Raji (cell line): ENCODE data around the gene IKZF3.

Experiments used
- POLR2A ChIP-seq: IDR thresholded peaks from 2 replicates; pipeline ENCODE4 v1.6.1; 2011; ENCODE audit warnings: low read depth, low read length, control low read depth; ENCODE audit not compliant: insufficient read depth

Gene IKZF3

DNA sequence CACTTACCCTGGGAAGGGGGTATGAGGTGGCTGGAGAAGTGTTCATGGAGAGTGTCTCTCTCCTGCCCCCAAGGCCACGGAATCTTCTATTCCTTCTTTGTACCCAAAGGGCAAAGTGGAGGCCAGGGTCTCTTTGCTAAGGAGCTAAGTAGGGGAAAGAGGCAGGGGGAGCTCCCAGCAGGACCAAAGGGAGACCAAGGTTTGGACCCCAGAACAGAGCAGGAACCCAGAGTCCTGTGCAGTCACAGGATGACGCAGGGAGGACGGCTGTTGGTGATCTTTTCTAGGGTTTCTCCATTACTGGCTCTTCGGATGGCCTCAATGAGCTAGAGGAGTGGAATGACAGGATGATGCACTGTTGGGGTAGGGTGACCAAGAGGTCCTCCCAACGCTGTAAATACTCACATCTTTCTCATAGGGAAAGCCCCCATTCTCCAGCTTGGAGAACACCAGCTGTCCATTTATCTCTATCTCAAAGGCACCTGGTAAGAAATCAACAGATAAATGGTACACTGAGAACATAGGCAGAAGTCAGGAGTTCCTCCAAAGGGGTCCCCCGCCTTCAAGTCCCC lies 134.7 kb downstream of the IKZF3 start:
- TF ChIP-seq POLR2A, result no peak

DNA sequence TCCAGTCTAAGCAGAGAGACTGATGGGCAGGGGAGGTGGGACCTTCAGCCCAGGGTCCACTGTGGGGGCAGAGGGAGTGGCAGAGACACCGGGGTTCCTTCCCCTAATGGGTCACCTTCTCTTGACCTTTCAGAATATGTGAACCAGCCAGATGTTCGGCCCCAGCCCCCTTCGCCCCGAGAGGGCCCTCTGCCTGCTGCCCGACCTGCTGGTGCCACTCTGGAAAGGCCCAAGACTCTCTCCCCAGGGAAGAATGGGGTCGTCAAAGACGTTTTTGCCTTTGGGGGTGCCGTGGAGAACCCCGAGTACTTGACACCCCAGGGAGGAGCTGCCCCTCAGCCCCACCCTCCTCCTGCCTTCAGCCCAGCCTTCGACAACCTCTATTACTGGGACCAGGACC lies 136.6 kb downstream of the IKZF3 start:
- TF ChIP-seq POLR2A, result no peak

DNA sequence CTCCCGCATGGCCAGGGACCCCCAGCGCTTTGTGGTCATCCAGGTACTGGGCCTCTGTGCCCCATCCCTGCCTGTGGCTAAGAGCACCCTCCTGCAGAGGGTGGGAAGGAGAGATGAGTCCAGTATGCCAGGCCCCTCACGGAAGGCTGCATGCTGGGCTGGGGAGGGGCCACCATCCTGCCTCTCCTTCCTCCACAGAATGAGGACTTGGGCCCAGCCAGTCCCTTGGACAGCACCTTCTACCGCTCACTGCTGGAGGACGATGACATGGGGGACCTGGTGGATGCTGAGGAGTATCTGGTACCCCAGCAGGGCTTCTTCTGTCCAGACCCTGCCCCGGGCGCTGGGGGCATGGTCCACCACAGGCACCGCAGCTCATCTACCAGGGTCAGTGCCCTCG lies 137.5 kb downstream of the IKZF3 start:
- no peak for TF ChIP-seq POLR2A

GRCh38 chr17:39724731-39725130 lies 139.4 kb downstream of the IKZF3 start:
- no peak for TF ChIP-seq POLR2A

- no peak for TF ChIP-seq POLR2A
Measured at GRCh38 chr17:39722965-39723848, 140.9 kb downstream of the IKZF3 start.

GRCh38 chr17:39722104-39722503 lies 142.0 kb downstream of the IKZF3 start:
- TF ChIP-seq POLR2A, result no peak

DNA sequence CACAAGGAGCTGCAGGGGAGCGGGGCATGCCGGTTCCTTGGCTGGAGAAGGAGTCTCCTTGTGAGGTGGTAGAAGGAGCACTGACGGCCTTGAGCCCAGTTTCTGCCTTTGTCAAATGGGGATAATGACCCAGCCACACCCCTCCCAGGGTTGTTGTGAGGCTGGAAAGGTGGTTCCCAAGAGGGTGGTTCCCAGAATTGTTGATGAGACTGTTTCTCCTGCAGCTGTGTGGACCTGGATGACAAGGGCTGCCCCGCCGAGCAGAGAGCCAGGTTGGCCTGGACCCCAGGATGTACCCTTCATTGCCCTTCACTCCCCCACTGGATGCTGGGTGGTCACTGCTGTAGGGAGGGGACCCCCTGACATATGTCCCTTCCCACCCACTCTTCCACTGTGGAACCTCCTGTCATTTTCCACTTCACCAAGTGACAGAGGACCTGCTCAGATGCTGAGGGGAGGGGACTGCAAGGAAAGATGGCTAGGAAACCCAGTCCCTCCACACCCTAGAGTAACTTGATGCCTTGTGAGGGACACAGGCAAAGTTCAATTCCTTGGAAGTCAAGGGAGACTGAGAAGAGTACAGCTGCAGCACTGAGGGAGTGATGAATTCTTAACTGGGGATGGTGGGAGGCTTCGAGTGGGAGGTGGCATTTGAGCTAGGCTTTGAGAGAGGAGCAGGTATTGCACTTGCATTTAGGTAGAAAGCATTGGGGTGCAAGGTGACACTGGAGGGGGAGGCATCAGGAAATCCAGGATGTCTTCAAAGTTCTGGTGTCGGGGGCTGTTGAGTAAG lies 144.4 kb downstream of the IKZF3 start:
- no peak for TF ChIP-seq POLR2A

GRCh38 chr17:39717660-39718059 lies 146.5 kb downstream of the IKZF3 start:
- TF ChIP-seq POLR2A, result no peak

- TF ChIP-seq POLR2A, result no peak
Measured at GRCh38 chr17:39716879-39717536, 147.1 kb downstream of the IKZF3 start.

DNA sequence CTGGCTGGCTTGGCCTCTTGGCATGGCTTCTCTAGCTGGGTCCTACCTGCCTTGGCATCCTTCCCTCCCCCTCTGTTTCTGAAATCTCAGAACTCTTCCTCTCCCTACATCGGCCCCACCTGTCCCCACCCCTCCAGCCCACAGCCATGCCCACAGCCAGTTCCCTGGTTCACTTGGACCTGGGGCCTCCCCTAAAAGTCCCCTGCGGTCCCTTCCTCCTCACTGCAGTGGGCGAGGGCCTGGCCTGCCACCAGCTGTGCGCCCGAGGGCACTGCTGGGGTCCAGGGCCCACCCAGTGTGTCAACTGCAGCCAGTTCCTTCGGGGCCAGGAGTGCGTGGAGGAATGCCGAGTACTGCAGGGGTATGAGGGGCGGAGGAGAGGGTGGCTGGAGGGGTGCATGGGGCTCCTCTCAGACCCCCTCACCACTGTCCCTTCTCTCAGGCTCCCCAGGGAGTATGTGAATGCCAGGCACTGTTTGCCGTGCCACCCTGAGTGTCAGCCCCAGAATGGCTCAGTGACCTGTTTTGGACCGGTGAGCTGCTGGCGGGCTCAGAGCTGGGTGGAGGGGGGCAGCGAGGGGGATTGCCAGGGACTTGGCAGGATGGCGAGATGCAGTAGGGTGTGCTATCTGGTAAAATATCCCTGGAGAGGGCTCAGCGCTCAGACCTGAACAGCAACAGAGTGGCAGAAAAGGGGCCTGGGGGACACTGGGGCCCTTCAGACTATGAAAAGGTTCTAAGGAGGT lies 147.9 kb downstream of the IKZF3 start:
- no peak for TF ChIP-seq POLR2A

GRCh38 chr17:39715375-39716072 lies 148.6 kb downstream of the IKZF3 start:
- TF ChIP-seq POLR2A, result no peak

DNA sequence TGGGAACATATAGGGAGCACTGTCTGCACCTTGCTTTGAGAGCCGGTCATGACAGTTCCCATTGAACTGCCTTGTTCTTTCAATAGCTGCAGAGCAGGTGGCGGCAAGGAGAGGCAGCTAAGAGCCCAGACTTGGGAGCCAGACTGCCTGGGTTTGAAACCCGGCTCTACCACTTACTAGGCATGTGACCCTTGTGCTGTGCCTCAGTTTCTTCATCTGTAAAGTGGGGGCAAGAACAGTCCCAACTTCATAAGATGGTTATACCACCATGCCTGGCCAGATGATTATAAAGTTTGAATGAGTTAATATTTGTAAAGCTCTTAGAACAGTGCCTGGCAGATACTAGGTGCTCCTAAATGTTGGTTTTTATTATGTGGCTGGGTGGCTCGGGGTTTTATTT lies 149.9 kb downstream of the IKZF3 start:
- no peak for TF ChIP-seq POLR2A

DNA sequence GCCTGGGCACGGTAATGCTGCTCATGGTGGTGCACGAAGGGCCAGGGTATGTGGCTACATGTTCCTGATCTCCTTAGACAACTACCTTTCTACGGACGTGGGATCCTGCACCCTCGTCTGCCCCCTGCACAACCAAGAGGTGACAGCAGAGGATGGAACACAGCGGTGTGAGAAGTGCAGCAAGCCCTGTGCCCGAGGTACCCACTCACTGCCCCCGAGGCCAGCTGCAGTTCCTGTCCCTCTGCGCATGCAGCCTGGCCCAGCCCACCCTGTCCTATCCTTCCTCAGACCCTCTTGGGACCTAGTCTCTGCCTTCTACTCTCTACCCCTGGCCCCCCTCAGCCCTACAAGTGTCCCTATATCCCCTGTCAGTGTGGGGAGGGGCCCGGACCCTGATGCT lies 152.3 kb downstream of the IKZF3 start:
- TF ChIP-seq POLR2A, result no peak

- TF ChIP-seq POLR2A, result no peak
Measured at GRCh38 chr17:39709998-39710964, 153.8 kb downstream of the IKZF3 start.
